ENCODE data around the gene PARD3. TPM values are rescaled to one million over a fixed set of nuclear protein-coding genes. Genes with fewer than 3 reads are reported as not detected.

PARD3 gene
- total and polyA plus RNA-seq, 2 donors (not counting 1 experiment from before 2014, with no cell fraction given), result 24.0 to 46.4 TPM

- Histone ChIP-seq H3K27me3 (ENCODE audit: control insufficient read depth, insufficient read depth, low read length) (no peaks in the 10 kb centered on the region), H3K4me2 (ENCODE audit: extremely low read depth, insufficient read depth, low read length) (peak overlapping the region; percentile 56), H3K4me1 (ENCODE audit: control insufficient read depth, extremely low read depth, insufficient read depth, low read length) (peaks cover 12% of the 10 kb centered on the region), H3K4me3 (replicated peaks in 1 of 4; ENCODE audit: control extremely low read depth in 1 of 4, insufficient read depth in 1 of 4, low read depth in 3 of 4, low read length in 4 of 4) (no peak overlapping the region), H2AFZ (ENCODE audit: low read length) (no peak overlapping the region), H4K20me1 (ENCODE audit: control insufficient read depth, extremely low read depth, insufficient read depth, low read length) (no peaks in the 10 kb centered on the region), H3K9ac (ENCODE audit: insufficient read depth, low read length) (no peak overlapping the region), H3K36me3 (ENCODE audit: control insufficient read depth, insufficient read depth, low read length) (no peaks in the 10 kb centered on the region), H3K79me2 (ENCODE audit: control insufficient read depth, insufficient read depth, low read length) (no peaks in the 10 kb centered on the region), H3K9me3 (ENCODE audit: control insufficient read depth, insufficient read depth, low read depth, low read length) (no peaks in the 10 kb centered on the region), H3K27ac (ENCODE audit: insufficient read depth, low read length) (peak overlapping the region; percentile 70)
- TF ChIP-seq CTCF (conservative IDR thresholded peaks at IDR 0.05 in 1 of 2, IDR thresholded peaks at IDR 0.05 in 1 of 2; ENCODE audit: low read depth in 1 of 2, low read length in 2 of 2) (no peak), EZH2 (IDR thresholded peaks at IDR 0.05; ENCODE audit: low read length, missing control alignments) (no peak)
- peak; percentile 79 to 99 for DNase-seq (ENCODE audit: low read depth in 2 of 2)
Measured at GRCh38 chr10:34528320-34528719, 286.8 kb downstream of the PARD3 start.

- DNase-seq (ENCODE audit: low read depth in 2 of 2), result peak; percentile 94 to 99
- H3K79me2 ChIP-seq (ENCODE audit: control insufficient read depth, insufficient read depth, low read length), result no peaks in the 10 kb centered on the region
- H4K20me1 ChIP-seq (ENCODE audit: control insufficient read depth, extremely low read depth, insufficient read depth, low read length), result no peaks in the 10 kb centered on the region
- TF ChIP-seq EZH2 (IDR thresholded peaks at IDR 0.05; ENCODE audit: low read length, missing control alignments), result no peak
- peak; percentile 31 to 42 for TF ChIP-seq CTCF (conservative IDR thresholded peaks at IDR 0.05 in 1 of 2, IDR thresholded peaks at IDR 0.05 in 1 of 2; ENCODE audit: low read depth in 1 of 2, low read length in 2 of 2)
- peaks cover 12% of the 10 kb centered on the region for H3K4me1 ChIP-seq (ENCODE audit: control insufficient read depth, extremely low read depth, insufficient read depth, low read length)
- H3K9ac ChIP-seq (ENCODE audit: insufficient read depth, low read length), result no peak overlapping the region
- no peaks in the 10 kb centered on the region for H3K36me3 ChIP-seq (ENCODE audit: control insufficient read depth, insufficient read depth, low read length)
- no peak overlapping the region for H3K4me3 ChIP-seq (replicated peaks in 1 of 4; ENCODE audit: control extremely low read depth in 1 of 4, insufficient read depth in 1 of 4, low read depth in 3 of 4, low read length in 4 of 4)
- H2AFZ ChIP-seq (ENCODE audit: low read length), result no peak overlapping the region
- H3K27me3 ChIP-seq (ENCODE audit: control insufficient read depth, insufficient read depth, low read length), result no peaks in the 10 kb centered on the region
- peak overlapping the region; percentile 70 for H3K27ac ChIP-seq (ENCODE audit: insufficient read depth, low read length)
- H3K4me2 ChIP-seq (ENCODE audit: extremely low read depth, insufficient read depth, low read length), result peak overlapping the region; percentile 72
- no peaks in the 10 kb centered on the region for H3K9me3 ChIP-seq (ENCODE audit: control insufficient read depth, insufficient read depth, low read depth, low read length)
Measured at GRCh38 chr10:34526758-34527730, 288.1 kb downstream of the PARD3 start.

GRCh38 chr10:34526186-34526585 is 288.9 kb downstream of the PARD3 start:
- Histone ChIP-seq H2AFZ (ENCODE audit: low read length) (no peak overlapping the region), H3K4me3 (replicated peaks in 1 of 4; ENCODE audit: control extremely low read depth in 1 of 4, insufficient read depth in 1 of 4, low read depth in 3 of 4, low read length in 4 of 4) (no peak overlapping the region)
- no peak for TF ChIP-seq CTCF (conservative IDR thresholded peaks at IDR 0.05 in 1 of 2, IDR thresholded peaks at IDR 0.05 in 1 of 2; ENCODE audit: low read depth in 1 of 2, low read length in 2 of 2)
- no peak for TF ChIP-seq EZH2 (IDR thresholded peaks at IDR 0.05; ENCODE audit: low read length, missing control alignments)

More at GRCh38 chr10:34526186-34526585, 288.9 kb downstream of the PARD3 start:
- Histone ChIP-seq H3K4me2 (ENCODE audit: extremely low read depth, insufficient read depth, low read length) (peak overlapping the region; percentile 5), H3K27me3 (ENCODE audit: control insufficient read depth, insufficient read depth, low read length) (no peaks in the 10 kb centered on the region), H3K79me2 (ENCODE audit: control insufficient read depth, insufficient read depth, low read length) (no peaks in the 10 kb centered on the region), H3K9ac (ENCODE audit: insufficient read depth, low read length) (no peak overlapping the region), H4K20me1 (ENCODE audit: control insufficient read depth, extremely low read depth, insufficient read depth, low read length) (no peaks in the 10 kb centered on the region), H3K4me1 (ENCODE audit: control insufficient read depth, extremely low read depth, insufficient read depth, low read length) (peaks cover 12% of the 10 kb centered on the region), H3K36me3 (ENCODE audit: control insufficient read depth, insufficient read depth, low read length) (no peaks in the 10 kb centered on the region), H3K9me3 (ENCODE audit: control insufficient read depth, insufficient read depth, low read depth, low read length) (no peaks in the 10 kb centered on the region), H3K27ac (ENCODE audit: insufficient read depth, low read length) (peak overlapping the region; percentile 70)
- DNase-seq (ENCODE audit: low read depth in 2 of 2), result peak in 1 of 2 donors; percentile 74

Data from fibroblast of lung (primary cell).